HepG2 (cell line): ENCODE measurements around the gene CAPN11. TPM values are rescaled to one million over a fixed set of nuclear protein-coding genes. Genes with fewer than 3 reads are reported as not detected.

Experiments
- ATAD3A ChIP-seq: sonication (generic); formaldehyde crosslinking; IDR thresholded peaks from 2 replicates; pipeline ENCODE4 v1.4.0; 2020; ENCODE audit warnings: missing genetic modification reagents
- CBX2 ChIP-seq, 2 experiments: fragments of 200-600 bp in 1 of 2; sonication (generic); formaldehyde crosslinking in 1 of 2; IDR thresholded peaks; 2 replicates each; pipeline versions ENCODE4 v1.7.0 to v1.8.1; 2018 to 2022; ENCODE audit warnings: low read depth in 2 of 2, low read length in 1 of 2, mild to moderate bottlenecking in 1 of 2, missing genetic modification reagents in 1 of 2
- HHEX ChIP-seq: IDR thresholded peaks from 2 replicates; pipeline ENCODE4 v1.6.1; 2016; ENCODE audit warnings: control low read depth
- PITX1 ChIP-seq: sonication (generic); formaldehyde crosslinking; IDR thresholded peaks from 2 replicates; pipeline ENCODE4 v1.5.1; 2020; ENCODE audit warnings: mild to moderate bottlenecking, missing genetic modification reagents
- RXRA ChIP-seq: sonication (generic); formaldehyde crosslinking; IDR thresholded peaks from 2 replicates; pipeline ENCODE4 v1.5.1; 2020; ENCODE audit warnings: missing genetic modification reagents
- TBX2 ChIP-seq: sonication (generic); formaldehyde crosslinking; IDR thresholded peaks from 2 replicates; pipeline ENCODE4 v1.5.0; 2020; ENCODE audit warnings: missing genetic modification reagents, mild to moderate bottlenecking, borderline replicate concordance
- ZBTB7B ChIP-seq: sonication (generic); formaldehyde crosslinking; IDR thresholded peaks from 2 replicates; pipeline ENCODE4 v1.4.0; 2020; ENCODE audit warnings: missing genetic modification reagents
- ZC3H13 ChIP-seq: sonication (generic); formaldehyde crosslinking; IDR thresholded peaks from 2 replicates; pipeline ENCODE4 v1.8.1; 2023; ENCODE audit warnings: mild to moderate bottlenecking, missing genetic modification reagents, moderate library complexity
- ZNF235 ChIP-seq: sonication (generic); formaldehyde crosslinking; IDR thresholded peaks from 2 replicates; pipeline ENCODE4 v1.8.1; 2023; ENCODE audit warnings: mild to moderate bottlenecking, missing genetic modification reagents, borderline replicate concordance
- ZNF850 ChIP-seq: sonication (generic); formaldehyde crosslinking; conservative IDR thresholded peaks from 2 replicates; pipeline ENCODE4 v1.9.0; 2021; ENCODE audit warnings: mild to moderate bottlenecking, missing genetic modification reagents
- polyA plus RNA-seq, 8 experiments: library from polyadenylated mRNA; depleted of rRNA in 3 of 8; stranded (reverse) in 7 of 8; unstranded in 1 of 8; fragments of >200 nt; fragmentation: Illumina TruSeq in 4 of 8; extraction: Trizol in 4 of 8; gene quantifications; 2 replicates each; pipeline versions ENCODE4 v1.2.1 to v1.2.3, GENCODE V29; 2011 to 2016; ENCODE audit warnings: low read depth in 4 of 8, missing spikeins in 1 of 8, mixed read lengths in 1 of 8; ENCODE audit not compliant: insufficient read depth in 1 of 8
- total RNA-seq, 5 experiments: library from RNA; depleted of rRNA; stranded (reverse); fragments of >200 nt; fragmentation: Illumina TruSeq; extraction: Trizol; gene quantifications; 2 replicates each; pipeline ENCODE4 v1.2.3, GENCODE V29; 2016; ENCODE audit warnings: low read depth in 1 of 5
- TF ChIP-seq, protein P1 (sequence below): sonication (generic); formaldehyde crosslinking; IDR thresholded peaks from 2 replicates; pipeline ENCODE4 v1.4.0; 2020; ENCODE audit warnings: mild to moderate bottlenecking, missing genetic modification reagents
- TF ChIP-seq, protein P2 (sequence below): sonication (generic); formaldehyde crosslinking; IDR thresholded peaks from 2 replicates; pipeline ENCODE4 v1.4.0; 2020; ENCODE audit warnings: missing genetic modification reagents
- TF ChIP-seq, protein P3 (sequence below): sonication (generic); formaldehyde crosslinking; IDR thresholded peaks from 2 replicates; pipeline ENCODE4 v1.9.0; 2021; ENCODE audit warnings: missing genetic modification reagents, mild to moderate bottlenecking, borderline replicate concordance
- TF ChIP-seq, protein P4 (sequence below): sonication (generic); formaldehyde crosslinking; IDR thresholded peaks from 2 replicates; pipeline ENCODE4 v1.4.0; 2020; ENCODE audit warnings: missing genetic modification reagents, borderline replicate concordance

Gene CAPN11
- total and polyA plus RNA-seq, 2 of the 13 experiments (the other 11 are each of a cell fraction or from before 2014, with no cell fraction given), result 0.07 to 0.11 TPM

DNA sequence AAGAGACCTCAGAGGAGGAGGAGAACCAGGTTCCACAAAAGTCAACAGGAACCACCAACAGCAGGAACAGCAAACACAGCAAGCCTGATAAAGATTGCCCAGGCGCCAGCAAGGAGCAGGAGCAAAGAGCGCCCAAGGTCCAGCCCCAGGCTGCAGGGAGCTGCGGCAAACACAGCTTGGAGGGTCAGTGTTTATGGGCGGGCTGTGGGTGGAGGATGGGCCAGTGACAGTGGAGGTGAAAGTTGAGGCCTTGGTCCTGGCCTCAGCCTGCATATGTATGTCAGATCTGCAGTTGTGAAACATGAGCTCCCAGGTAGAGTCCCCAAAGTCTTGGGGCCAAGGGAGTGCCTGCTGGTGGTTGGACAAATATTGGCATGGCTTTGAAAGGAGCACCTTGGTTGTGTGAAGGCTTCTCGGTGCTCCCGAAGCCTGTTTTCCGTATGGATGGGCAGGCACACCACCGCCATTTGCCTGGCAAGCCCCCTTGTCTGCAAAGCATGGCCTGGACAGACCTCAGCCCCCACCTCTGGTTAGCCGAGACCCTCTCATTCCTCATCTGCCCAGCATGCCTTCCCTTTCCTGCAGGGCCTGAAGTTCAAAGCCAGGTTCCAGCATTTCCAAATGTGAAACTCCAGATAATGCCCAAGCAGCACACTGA is 2.0 kb upstream of the CAPN11 start (continued):
- TF ChIP-seq, protein P1, sequence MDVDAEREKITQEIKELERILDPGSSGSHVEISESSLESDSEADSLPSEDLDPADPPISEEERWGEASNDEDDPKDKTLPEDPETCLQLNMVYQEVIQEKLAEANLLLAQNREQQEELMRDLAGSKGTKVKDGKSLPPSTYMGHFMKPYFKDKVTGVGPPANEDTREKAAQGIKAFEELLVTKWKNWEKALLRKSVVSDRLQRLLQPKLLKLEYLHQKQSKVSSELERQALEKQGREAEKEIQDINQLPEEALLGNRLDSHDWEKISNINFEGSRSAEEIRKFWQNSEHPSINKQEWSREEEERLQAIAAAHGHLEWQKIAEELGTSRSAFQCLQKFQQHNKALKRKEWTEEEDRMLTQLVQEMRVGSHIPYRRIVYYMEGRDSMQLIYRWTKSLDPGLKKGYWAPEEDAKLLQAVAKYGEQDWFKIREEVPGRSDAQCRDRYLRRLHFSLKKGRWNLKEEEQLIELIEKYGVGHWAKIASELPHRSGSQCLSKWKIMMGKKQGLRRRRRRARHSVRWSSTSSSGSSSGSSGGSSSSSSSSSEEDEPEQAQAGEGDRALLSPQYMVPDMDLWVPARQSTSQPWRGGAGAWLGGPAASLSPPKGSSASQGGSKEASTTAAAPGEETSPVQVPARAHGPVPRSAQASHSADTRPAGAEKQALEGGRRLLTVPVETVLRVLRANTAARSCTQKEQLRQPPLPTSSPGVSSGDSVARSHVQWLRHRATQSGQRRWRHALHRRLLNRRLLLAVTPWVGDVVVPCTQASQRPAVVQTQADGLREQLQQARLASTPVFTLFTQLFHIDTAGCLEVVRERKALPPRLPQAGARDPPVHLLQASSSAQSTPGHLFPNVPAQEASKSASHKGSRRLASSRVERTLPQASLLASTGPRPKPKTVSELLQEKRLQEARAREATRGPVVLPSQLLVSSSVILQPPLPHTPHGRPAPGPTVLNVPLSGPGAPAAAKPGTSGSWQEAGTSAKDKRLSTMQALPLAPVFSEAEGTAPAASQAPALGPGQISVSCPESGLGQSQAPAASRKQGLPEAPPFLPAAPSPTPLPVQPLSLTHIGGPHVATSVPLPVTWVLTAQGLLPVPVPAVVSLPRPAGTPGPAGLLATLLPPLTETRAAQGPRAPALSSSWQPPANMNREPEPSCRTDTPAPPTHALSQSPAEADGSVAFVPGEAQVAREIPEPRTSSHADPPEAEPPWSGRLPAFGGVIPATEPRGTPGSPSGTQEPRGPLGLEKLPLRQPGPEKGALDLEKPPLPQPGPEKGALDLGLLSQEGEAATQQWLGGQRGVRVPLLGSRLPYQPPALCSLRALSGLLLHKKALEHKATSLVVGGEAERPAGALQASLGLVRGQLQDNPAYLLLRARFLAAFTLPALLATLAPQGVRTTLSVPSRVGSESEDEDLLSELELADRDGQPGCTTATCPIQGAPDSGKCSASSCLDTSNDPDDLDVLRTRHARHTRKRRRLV (CRISPR knock-in tag), result 0 out of 2 replicates have a peak, but pooled peaks have one; percentile 5
- TF ChIP-seq, protein P2, sequence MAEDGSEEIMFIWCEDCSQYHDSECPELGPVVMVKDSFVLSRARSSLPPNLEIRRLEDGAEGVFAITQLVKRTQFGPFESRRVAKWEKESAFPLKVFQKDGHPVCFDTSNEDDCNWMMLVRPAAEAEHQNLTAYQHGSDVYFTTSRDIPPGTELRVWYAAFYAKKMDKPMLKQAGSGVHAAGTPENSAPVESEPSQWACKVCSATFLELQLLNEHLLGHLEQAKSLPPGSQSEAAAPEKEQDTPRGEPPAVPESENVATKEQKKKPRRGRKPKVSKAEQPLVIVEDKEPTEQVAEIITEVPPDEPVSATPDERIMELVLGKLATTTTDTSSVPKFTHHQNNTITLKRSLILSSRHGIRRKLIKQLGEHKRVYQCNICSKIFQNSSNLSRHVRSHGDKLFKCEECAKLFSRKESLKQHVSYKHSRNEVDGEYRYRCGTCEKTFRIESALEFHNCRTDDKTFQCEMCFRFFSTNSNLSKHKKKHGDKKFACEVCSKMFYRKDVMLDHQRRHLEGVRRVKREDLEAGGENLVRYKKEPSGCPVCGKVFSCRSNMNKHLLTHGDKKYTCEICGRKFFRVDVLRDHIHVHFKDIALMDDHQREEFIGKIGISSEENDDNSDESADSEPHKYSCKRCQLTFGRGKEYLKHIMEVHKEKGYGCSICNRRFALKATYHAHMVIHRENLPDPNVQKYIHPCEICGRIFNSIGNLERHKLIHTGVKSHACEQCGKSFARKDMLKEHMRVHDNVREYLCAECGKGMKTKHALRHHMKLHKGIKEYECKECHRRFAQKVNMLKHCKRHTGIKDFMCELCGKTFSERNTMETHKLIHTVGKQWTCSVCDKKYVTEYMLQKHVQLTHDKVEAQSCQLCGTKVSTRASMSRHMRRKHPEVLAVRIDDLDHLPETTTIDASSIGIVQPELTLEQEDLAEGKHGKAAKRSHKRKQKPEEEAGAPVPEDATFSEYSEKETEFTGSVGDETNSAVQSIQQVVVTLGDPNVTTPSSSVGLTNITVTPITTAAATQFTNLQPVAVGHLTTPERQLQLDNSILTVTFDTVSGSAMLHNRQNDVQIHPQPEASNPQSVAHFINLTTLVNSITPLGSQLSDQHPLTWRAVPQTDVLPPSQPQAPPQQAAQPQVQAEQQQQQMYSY (CRISPR knock-in tag), result no peak
- peak; percentile 63 for TF ChIP-seq PITX1 (CRISPR knock-in tag)
- TF ChIP-seq, protein P3, sequence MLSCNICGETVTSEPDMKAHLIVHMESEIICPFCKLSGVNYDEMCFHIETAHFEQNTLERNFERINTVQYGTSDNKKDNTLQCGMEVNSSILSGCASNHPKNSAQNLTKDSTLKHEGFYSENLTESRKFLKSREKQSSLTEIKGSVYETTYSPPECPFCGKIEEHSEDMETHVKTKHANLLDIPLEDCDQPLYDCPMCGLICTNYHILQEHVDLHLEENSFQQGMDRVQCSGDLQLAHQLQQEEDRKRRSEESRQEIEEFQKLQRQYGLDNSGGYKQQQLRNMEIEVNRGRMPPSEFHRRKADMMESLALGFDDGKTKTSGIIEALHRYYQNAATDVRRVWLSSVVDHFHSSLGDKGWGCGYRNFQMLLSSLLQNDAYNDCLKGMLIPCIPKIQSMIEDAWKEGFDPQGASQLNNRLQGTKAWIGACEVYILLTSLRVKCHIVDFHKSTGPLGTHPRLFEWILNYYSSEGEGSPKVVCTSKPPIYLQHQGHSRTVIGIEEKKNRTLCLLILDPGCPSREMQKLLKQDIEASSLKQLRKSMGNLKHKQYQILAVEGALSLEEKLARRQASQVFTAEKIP, result no peak
- TF ChIP-seq ZNF850 (CRISPR knock-in tag), result no peak
- TF ChIP-seq HHEX (CRISPR knock-in tag), result peak; percentile 25; the same call in 1 of the 2 replicates
- TF ChIP-seq CBX2 (IDR thresholded peaks at IDR 0.05; ENCODE audit: low read depth, low read length), result no peak
- peak; percentile 79; the same call in 1 of the 2 replicates for TF ChIP-seq CBX2 (CRISPR knock-in tag; IDR thresholded peaks at IDR 0.05; ENCODE audit: low read depth)
- no peak for TF ChIP-seq ATAD3A
- TF ChIP-seq ZBTB7B (CRISPR knock-in tag), result peak; percentile 92
- peak; percentile 99 for TF ChIP-seq RXRA (CRISPR knock-in tag)
- TF ChIP-seq ZNF235 (CRISPR knock-in tag), result no peak
- TF ChIP-seq ZC3H13 (CRISPR knock-in tag), result peak; percentile 29; the same call in 1 of the 2 replicates
- TF ChIP-seq, protein P4, sequence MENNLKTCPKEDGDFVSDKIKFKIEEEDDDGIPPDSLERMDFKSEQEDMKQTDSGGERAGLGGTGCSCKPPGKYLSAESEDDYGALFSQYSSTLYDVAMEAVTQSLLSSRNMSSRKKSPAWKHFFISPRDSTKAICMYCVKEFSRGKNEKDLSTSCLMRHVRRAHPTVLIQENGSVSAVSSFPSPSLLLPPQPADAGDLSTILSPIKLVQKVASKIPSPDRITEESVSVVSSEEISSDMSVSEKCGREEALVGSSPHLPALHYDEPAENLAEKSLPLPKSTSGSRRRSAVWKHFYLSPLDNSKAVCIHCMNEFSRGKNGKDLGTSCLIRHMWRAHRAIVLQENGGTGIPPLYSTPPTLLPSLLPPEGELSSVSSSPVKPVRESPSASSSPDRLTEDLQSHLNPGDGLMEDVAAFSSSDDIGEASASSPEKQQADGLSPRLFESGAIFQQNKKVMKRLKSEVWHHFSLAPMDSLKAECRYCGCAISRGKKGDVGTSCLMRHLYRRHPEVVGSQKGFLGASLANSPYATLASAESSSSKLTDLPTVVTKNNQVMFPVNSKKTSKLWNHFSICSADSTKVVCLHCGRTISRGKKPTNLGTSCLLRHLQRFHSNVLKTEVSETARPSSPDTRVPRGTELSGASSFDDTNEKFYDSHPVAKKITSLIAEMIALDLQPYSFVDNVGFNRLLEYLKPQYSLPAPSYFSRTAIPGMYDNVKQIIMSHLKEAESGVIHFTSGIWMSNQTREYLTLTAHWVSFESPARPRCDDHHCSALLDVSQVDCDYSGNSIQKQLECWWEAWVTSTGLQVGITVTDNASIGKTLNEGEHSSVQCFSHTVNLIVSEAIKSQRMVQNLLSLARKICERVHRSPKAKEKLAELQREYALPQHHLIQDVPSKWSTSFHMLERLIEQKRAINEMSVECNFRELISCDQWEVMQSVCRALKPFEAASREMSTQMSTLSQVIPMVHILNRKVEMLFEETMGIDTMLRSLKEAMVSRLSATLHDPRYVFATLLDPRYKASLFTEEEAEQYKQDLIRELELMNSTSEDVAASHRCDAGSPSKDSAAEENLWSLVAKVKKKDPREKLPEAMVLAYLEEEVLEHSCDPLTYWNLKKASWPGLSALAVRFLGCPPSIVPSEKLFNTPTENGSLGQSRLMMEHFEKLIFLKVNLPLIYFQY (CRISPR knock-in tag), result peak; percentile 79
- TF ChIP-seq TBX2 (CRISPR knock-in tag), result peak; percentile 70; the same call in 1 of the 2 replicates
